ENCODE data around the gene MUC21. TPM values are rescaled to one million over a fixed set of nuclear protein-coding genes. Genes with fewer than 3 reads are reported as not detected.

The MUC21 gene
- polyA plus RNA-seq, 1 of the 3 experiments (the other 2 are of a cell fraction) = not detected

DNA sequence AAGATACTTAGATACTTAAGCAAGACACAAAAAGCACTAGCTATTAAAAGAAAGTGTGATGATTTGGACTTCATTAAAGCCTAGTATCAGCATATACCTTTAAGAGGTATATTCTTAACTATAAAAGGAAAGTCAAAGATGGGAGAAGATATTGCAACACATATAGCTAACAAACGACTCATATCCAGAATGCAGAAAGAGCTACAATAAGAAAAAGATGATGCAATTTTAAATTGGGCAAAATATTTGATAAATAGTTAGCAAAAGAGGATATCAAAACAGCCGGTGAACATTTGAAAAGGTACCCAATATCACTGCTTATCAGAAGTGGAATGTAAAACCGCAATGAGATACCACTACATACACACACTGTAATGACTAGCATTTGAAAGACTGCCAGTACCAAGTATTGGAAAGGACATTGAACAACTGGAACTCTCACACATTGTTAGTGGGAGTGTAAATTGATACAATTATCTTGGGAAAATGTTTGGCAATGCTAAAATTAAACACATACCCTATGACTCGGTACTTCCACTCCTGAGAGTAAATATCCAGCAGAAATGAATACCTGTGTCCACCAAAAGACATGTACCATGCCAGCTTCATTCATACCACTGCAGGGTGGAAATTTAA is 52.5 kb downstream of the MUC21 start:
- no peak overlapping the region for H2AFZ ChIP-seq (ENCODE audit: low read depth)
- no peak overlapping the region for H3K4me2 ChIP-seq
- 31% methylated on average over 4 of the region's 4 CpGs for WGBS (ENCODE audit: low lambda C conversion rate)
- H3K79me2 ChIP-seq (ENCODE audit: insufficient read depth) = no peaks in the 10 kb centered on the region
- DNase-seq = no peak
- no peaks in the 10 kb centered on the region for H3K9me2 ChIP-seq
- no peaks in the 10 kb centered on the region for H3F3A ChIP-seq (replicated peaks; ENCODE audit: insufficient read depth)
- no peaks in the 10 kb centered on the region for H4K20me1 ChIP-seq (ENCODE audit: insufficient read depth)
- POLR2A ChIA-PET = no interaction called here
- H3K9me3 ChIP-seq = no peaks in the 10 kb centered on the region
- no peak overlapping the region for H3K27ac ChIP-seq (ENCODE audit: low read depth in 2 of 2, low read length in 1 of 2)
- no peak overlapping the region for H3K9ac ChIP-seq
- H3K27me3 ChIP-seq (ENCODE audit: insufficient read depth) = no peaks in the 10 kb centered on the region
- no peak overlapping the region for H3K4me3 ChIP-seq (ENCODE audit: low read depth in 2 of 2, low read length in 1 of 2)
- CTCF ChIA-PET = interaction anchor here (1.0 kb wide), 1 partner anchor 44 kb away, joined by 3 read pairs; no protein-coding TSS in a partner anchor
- TF ChIP-seq, protein P1, sequence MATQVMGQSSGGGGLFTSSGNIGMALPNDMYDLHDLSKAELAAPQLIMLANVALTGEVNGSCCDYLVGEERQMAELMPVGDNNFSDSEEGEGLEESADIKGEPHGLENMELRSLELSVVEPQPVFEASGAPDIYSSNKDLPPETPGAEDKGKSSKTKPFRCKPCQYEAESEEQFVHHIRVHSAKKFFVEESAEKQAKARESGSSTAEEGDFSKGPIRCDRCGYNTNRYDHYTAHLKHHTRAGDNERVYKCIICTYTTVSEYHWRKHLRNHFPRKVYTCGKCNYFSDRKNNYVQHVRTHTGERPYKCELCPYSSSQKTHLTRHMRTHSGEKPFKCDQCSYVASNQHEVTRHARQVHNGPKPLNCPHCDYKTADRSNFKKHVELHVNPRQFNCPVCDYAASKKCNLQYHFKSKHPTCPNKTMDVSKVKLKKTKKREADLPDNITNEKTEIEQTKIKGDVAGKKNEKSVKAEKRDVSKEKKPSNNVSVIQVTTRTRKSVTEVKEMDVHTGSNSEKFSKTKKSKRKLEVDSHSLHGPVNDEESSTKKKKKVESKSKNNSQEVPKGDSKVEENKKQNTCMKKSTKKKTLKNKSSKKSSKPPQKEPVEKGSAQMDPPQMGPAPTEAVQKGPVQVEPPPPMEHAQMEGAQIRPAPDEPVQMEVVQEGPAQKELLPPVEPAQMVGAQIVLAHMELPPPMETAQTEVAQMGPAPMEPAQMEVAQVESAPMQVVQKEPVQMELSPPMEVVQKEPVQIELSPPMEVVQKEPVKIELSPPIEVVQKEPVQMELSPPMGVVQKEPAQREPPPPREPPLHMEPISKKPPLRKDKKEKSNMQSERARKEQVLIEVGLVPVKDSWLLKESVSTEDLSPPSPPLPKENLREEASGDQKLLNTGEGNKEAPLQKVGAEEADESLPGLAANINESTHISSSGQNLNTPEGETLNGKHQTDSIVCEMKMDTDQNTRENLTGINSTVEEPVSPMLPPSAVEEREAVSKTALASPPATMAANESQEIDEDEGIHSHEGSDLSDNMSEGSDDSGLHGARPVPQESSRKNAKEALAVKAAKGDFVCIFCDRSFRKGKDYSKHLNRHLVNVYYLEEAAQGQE (IDR thresholded peaks at IDR 0.05; ENCODE audit: low read depth, low read length) = no peak
- TF ChIP-seq, protein P2, sequence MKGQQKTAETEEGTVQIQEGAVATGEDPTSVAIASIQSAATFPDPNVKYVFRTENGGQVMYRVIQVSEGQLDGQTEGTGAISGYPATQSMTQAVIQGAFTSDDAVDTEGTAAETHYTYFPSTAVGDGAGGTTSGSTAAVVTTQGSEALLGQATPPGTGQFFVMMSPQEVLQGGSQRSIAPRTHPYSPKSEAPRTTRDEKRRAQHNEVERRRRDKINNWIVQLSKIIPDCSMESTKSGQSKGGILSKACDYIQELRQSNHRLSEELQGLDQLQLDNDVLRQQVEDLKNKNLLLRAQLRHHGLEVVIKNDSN (IDR thresholded peaks at IDR 0.05; ENCODE audit: borderline replicate concordance, low read depth) = no peak
- TF ChIP-seq EP300 (IDR thresholded peaks at IDR 0.05; ENCODE audit: borderline replicate concordance in 1 of 2, low read depth in 1 of 2, low read length in 1 of 2) (no peak), GATA2 (CRISPR knock-in tag; IDR thresholded peaks at IDR 0.05) (no peak), TEAD4 (IDR thresholded peaks at IDR 0.05; ENCODE audit: borderline replicate concordance, insufficient read depth) (no peak), EZH2phosphoT487 (IDR thresholded peaks at IDR 0.05; ENCODE audit: borderline replicate concordance, low read depth) (no peak), POLR2AphosphoS5 (IDR thresholded peaks at IDR 0.05; ENCODE audit: low read depth, low read length) (no peak), FOXJ3 (CRISPR knock-in tag; IDR thresholded peaks at IDR 0.05) (no peak), ELF1 (IDR thresholded peaks at IDR 0.05) (no peak)
- TF ChIP-seq, protein P3, sequence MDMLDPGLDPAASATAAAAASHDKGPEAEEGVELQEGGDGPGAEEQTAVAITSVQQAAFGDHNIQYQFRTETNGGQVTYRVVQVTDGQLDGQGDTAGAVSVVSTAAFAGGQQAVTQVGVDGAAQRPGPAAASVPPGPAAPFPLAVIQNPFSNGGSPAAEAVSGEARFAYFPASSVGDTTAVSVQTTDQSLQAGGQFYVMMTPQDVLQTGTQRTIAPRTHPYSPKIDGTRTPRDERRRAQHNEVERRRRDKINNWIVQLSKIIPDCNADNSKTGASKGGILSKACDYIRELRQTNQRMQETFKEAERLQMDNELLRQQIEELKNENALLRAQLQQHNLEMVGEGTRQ (IDR thresholded peaks at IDR 0.05; ENCODE audit: borderline replicate concordance, low read depth, low read length) = no peak
- TF ChIP-seq, protein P4, sequence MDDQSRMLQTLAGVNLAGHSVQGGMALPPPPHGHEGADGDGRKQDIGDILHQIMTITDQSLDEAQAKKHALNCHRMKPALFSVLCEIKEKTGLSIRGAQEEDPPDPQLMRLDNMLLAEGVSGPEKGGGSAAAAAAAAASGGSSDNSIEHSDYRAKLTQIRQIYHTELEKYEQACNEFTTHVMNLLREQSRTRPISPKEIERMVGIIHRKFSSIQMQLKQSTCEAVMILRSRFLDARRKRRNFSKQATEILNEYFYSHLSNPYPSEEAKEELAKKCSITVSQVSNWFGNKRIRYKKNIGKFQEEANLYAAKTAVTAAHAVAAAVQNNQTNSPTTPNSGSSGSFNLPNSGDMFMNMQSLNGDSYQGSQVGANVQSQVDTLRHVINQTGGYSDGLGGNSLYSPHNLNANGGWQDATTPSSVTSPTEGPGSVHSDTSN (IDR thresholded peaks at IDR 0.05) = no peak
- no peaks in the 10 kb centered on the region for H3K36me3 ChIP-seq (replicated peaks in 1 of 2; ENCODE audit: control insufficient read depth in 1 of 2, insufficient read depth in 2 of 2, low read length in 1 of 2)
- H3K4me1 ChIP-seq (ENCODE audit: control insufficient read depth in 1 of 2, insufficient read depth in 2 of 2, low read depth in 1 of 2, low read length in 1 of 2) = peaks cover 3 to 7% of the 10 kb centered on the region in 2 experiments; a peak in 2 of 4 replicates

All from SK-N-SH (cell line).